ENCODE measurements around the gene RAB26. TPM values are rescaled to one million over a fixed set of nuclear protein-coding genes. Genes with fewer than 3 reads are reported as not detected.
"Not testable (repeated sequence)": the region's sequence is repeated elsewhere in the genome, so short reads cannot be mapped to it uniquely, and the experiment has no call there.

The RAB26 gene
- total RNA-seq, 1 donor from 2014 or later: not detected

DNA sequence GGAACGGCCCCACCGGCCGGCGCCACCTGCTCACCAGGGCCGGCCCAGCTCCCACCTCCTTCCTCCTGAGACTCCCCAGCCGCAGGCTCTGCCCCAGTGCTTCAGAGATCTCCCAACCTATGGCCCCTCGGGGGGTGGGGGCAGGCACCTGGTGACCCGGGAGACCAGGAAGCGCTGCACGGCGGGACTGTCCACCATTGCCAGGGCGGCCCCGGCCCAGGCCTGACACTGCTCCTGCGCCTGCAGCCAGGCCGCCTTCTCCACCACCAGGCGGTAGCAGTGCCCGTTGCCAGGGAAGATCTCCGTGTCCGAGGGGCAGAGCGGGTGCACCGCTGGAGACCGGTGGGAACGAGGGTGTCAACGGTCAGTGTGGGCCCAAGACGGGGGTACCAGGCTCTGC lies 31.1 kb upstream of the RAB26 start:
- intact Hi-C loops (cut with micrococcal nuclease): not testable (repeated sequence)

DNA sequence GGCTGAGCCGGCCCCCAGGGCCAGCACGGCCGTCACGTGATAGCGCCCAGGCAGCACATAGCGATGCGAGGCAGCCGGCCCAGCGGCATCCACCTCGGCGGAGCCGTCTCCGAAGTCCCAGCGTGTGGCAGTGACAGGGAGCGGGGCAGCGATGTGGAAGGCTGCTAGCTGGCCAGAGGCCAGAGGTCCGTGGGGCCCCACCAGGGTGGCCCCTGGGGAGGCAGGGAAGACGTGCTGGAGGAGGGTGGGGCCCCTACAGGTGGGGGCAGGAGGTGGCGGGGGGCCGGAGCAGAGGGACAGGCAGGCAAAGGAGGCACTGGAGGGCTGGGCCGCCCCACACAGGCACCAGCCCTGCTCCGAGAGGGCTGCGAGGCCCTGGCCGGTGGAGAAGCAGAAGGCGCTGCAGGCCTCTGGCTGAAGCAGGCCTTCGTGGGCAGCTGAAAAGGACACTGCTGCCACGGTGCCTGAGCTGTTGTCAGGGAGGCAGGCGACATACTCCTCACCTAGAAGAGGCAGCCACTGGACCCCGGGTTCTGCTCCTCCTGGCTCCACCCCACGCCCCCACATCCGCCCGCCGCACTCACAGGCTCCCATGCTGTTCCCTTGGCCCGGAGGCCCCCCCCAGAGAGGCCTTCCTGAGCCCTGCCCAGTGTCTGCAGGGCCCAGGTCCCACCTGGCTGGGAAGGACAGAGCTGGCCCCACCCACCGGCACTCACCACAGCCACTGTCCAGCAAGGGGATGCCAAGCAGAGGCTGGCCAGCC lies 30.3 kb upstream of the RAB26 start:
- intact Hi-C loops (cut with micrococcal nuclease): not testable (repeated sequence)

DNA sequence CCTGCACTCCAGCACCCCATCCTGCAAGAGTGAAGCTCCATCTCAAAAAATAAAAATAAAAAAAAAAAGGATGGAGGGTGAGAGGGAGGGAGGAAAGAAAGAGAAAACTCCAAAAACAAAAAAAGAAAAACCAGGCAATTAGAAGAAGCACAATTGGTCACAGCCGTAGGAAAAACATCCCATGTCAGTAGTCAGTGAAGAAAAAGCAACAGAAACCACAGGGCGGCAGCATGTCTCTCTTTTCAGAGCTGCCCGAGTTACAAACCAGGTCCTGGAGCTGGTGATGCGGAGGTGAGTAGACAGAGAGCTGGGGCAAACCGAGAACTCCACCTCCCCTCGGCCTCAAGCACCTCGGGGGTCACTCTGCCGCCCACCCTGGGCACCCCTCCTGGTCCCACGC lies 27.1 kb upstream of the RAB26 start:
- intact Hi-C loops (cut with micrococcal nuclease): not testable (repeated sequence)

DNA sequence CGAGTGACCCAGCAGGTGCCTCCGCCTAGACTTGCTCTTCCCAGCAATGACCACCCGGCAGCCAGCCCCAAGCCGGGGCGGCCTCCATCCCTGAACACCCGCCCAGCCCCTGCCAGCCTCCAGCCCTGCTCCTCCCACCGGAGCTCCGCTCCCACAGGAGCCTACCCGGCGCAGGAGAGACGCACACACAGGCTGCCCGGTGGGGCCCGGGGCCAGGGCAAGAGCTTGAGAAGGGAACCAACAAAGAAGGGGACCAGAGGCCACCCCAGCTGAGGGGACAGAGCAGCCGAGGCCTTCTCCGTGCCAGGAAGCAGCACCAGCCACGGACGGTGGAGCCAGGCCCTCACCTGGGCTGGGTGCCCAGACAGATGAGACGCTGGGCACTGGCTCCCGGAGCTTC lies 26.6 kb upstream of the RAB26 start:
- intact Hi-C loops (cut with micrococcal nuclease): no loop called here

DNA sequence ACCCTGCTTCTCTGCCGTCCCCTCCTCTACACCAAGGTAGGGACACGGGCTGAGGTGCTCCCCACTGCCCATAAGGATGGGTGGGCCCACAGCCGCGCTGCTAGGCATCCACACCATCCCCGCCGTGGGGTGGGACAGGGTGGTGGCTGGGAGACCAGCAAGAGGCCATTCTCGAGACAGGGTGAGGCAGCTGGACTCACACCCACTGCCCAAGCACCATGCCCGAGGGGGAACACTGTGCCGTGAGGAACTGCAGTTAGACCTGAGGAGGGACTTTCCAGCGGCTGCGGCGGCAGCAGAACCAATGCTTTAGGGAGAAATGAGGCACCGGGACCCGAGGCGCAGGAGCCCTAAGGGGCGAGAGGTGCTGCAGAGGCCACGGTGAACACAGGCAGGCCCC lies 26.0 kb upstream of the RAB26 start:
- intact Hi-C loops (cut with micrococcal nuclease): no loop called here

DNA sequence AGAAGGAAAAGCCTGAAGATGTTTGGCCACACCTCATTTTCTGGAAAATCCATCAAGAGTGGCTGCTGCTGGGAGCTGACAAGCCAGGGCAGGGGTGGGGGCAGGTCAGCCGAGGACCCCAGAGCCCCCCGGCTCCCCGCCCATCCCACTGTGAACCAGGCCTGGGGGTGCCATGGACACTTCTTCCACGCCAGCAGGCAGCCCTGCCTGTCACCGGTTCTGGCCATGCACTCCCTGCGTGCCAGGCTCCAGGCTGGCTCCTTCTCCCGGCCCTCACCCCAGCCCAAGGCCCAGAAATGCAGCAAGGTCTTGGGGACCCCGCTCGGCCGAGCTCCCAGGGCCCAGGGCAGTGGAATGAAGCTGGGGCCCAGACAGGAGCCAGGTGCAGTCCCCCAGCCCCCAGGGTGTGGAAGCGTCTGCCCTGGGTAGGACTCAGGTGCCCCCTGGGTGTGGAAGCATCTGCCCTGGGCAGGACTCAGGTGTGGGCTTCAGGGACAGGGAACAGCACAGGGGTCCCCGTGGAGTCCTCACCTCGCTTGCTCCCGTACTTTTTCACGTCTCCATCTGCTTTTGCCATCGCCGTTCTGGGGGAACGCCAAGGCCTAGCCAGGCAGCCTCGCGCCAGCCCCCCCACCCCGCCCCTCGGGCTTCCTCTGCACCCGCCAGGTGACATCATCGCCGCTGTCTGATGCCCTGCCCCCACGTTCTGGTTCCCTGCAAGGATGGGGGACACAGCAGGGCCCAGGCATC lies 25.3 kb upstream of the RAB26 start:
- intact Hi-C loops (cut with micrococcal nuclease): not testable (repeated sequence)

DNA sequence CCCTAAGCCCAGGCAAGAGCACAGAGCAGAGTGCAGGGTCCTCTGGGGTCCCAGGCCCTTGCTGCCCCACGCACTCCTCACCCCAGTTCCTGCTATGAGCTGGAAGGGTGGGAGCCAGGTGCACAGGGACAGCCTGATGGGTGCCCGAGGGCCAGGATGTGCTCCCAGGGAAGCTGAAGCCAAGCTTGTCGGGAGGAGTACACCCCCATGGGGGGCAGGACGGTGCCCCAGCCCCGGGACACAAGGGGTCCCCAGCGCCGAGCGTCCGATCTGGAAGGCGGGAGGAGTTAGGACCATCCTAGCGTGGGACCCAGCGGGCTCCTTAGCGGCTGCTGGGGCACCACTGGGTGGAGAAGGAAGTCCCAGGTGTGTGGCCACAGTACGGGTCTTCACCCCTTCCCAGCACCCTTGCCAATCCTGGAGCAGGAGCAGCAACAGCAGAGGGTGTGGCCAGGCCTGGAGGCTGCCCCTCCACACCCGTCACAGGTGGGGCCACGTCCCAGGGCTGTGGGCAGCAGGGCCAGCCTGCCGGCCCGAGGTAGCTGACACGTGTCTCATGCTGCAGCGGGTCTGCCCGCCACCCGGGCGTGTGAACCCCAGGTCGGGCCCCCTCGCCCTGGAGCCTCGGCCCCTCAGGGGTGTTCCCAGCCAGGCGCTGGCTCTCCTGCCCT lies 24.6 kb upstream of the RAB26 start:
- intact Hi-C loops (cut with micrococcal nuclease): not testable (repeated sequence)

DNA sequence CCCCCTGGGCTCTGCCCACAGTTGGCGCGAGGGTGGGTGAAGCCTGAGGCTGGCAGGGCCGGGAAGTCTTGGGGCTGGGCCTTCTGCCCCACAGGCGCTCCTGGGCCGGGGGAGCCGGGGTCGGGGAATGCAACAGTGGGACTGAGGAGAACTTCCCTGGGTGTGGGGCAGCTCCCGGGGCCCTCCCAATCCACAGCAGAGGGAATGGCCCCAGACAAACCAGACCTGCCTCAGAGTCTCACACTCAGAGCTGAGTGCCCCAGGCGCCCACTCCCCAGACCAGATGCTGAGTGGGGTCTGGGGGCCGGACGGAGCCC lies 24.1 kb upstream of the RAB26 start:
- intact Hi-C loops (cut with micrococcal nuclease): not testable (repeated sequence)

DNA sequence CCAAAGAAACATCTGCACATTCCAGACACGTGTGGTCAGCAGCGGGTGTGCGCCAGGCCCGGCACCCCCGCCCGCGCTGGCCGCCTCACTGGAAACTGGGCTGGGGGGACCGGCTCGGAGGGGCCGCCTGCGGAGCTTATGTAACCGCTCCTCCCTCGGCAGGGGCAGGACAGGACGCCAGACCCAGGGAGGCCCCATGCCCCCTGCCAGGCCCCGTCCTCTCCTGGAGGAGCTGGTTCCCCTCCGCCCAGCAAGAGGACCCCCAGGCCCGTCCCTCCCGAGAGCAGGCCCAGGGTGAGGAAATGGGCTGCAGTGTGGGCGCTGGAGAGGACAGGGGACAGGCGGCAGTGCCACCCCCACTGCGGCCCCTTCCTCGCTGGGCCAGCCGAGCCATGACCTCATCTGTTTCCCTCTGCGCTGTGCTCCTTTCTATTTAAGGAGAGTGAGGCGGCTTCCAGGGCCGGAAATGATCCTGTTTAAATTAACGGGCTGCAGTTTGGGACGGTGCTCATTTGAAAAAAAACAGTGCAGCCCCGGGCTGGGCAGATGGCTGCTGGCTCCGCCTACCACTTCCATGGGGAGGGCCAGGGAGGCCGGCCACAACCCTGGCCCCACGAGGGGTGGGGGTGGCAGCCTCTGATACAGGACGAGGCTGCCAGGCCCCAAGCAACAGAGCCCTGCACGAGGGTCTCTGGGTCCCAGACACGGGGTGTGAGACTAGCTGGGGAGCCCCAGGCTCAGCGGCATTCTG lies 23.6 kb upstream of the RAB26 start:
- intact Hi-C loops (cut with micrococcal nuclease): not testable (repeated sequence)

DNA sequence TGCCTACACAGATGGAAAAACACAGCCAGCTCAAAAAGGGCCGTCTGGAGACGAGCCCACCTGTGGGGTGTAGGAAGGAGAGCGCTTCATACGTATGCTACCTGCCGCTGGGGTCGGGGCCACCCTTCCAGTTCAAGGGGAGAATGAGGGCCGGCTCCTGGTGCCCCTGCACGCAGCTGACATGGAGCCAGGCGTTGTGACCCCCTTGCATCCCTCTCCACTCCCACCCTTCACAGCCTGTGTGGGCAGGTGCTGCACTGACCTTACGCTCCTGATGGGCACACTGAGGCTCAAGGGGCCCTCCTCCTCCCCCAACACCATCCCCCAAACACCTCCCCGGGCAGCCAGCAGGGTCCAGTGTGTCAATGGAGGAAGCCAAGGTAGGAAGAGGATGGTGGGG lies 22.8 kb upstream of the RAB26 start:
- intact Hi-C loops (cut with micrococcal nuclease): not testable (repeated sequence)

DNA sequence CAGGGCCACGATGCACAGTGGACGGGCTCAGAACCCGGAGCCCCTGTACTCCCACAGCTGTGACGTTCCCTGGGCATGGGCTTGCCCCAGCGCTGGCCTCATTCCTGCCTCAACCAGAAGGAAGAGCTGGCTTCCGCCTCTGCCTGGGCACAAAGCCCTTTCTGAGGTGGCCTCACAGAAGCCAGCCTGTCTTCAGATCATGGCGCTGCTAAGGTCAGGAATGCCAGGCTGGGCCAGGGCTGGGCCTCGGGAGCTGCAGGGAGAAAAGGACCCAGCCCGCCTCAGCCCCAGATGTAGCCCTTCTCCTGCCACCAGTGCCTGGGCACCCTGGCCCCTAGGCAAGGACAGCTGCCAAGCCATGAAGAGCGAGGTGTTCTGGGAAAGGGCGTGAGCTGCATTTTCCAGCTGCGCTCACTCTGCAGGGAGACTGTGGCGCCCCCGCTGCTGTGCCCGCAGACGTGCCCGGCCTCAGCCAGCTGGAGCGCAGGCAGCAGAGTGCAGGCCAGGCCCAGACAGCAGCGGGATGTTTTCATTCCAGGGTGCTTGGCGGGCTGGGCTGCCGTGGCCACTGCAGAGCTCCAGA lies 22.2 kb upstream of the RAB26 start:
- intact Hi-C loops (cut with micrococcal nuclease): not testable (repeated sequence)

DNA sequence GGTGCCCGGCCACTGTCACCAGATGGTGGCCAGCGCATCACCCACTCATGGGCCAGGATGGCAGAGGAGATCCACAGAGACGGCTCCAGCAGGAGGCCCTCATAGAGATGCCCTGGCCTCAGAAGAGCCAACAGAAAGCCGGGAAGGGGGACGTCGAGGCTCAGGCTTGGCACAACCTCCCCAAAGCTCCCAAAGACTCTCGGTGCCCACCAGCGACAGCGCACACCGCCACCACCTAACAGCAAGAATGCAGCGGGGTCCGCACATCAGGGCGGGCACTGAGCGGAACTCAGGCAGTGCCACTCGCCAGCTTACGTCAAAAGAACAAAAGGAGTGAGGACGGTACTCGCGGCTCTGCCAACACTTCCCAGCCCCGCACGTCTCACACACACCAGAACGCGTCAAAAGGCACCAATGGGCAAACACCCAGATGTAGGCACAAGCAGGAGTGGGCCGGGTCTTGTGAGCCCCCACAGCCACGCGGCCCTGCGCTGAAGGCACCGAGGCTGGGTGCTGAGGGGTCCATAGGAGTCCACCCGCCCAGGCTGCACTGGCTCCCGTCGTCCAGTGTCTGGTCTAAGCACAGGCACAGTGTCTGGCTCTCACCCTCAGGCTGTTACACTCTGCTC lies 21.4 kb upstream of the RAB26 start:
- intact Hi-C loops (cut with micrococcal nuclease): not testable (repeated sequence)

DNA sequence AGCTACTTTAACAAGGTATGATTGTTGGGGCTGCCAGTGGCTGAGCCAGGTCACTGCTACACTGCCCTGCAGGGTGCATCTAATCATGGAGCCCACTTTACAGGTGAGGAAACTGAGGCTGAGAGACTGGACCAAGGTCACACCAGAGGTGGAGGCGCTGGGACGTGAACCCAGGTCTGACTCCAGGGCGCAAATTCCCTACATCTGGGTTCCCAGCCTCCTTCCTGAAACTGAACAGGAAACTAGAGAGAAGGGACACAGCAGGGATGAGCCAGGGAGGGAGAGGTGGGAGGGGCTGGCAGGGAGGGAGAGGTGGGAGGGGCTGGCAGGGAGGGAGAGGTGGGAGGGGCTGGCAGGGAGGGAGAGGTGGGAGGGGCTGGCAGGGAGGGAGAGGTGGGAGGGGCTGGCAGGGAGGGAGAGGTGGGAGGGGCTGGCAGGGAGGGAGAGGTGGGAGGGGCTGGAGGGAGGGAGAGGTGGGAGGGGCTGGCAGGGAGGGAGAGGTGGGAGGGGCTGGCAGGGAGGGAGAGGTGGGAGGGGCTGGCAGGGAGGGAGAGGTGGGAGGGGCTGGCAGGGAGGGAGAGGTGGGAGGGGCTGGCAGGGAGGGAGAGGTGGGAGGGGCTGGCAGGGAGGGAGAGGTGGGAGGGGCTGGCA lies 20.7 kb upstream of the RAB26 start:
- intact Hi-C loops (cut with micrococcal nuclease): not testable (repeated sequence)

DNA sequence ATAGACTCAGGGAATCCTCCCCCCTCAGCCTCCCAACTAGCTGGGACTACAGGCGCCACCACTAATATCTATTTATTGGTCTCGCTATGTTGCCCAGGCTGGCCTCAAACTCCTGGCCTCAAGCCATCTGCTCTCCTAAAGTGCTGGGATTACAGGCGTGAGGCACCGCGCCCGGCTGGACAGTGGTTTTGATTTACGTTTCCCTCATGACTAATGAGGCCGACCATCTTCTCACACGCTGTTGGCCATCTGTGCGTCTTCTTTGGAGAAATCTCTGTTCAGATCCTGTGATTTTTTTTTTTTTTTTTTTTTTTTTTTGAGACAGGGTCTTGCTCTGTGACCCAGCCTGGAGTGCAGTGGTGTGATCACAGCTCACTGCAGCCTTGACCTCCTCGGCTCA lies 19.2 kb upstream of the RAB26 start:
- intact Hi-C loops (cut with micrococcal nuclease): not testable (repeated sequence)

DNA sequence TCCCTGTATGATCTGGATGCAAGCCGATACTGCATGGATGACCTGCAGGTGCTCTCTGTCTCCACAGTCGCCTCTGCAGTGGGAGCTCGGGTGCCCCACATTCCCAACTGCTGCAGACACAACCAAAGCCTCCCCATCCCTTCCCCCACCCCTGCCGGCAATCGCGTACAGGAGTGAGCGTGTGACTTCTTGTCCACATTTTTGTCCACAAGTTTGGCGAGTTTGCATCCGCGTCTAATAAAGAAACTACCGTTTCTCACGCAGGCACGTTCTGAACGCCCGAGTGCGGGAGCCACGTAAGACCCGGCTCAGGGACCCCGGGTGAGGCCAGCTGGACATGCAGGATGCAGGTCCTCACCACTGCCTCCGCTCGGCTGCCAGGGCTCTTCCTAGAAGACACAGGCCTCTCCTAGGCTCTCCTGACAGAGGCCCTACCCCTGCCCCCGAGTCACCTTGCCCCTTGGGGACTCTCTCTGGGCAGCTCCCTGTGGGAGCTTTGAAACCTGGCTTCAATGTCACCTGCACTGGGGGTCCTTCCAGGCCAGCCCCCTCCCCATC lies 18.5 kb upstream of the RAB26 start:
- intact Hi-C loops (cut with micrococcal nuclease): not testable (repeated sequence)

DNA sequence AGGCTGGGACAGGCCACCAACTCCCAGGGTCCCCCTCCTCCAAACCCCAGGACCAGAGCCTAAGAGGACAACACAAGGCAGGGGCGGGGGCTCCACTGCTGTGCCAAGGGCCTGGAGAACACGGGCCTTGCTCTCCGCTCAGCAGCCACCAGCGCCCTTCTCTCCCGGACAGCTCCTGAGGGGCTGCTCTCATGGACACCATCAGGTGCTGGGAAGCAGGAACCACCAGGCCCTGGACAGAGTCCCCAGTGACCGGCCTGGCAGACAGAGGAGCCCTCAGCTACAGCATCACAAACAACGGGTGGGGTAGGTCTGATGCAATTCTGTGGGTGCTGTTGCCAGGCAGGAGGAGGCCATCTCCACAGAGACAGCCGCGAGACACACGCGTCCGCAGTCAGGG lies 14.6 kb upstream of the RAB26 start:
- intact Hi-C loops (cut with micrococcal nuclease): not testable (repeated sequence)

DNA sequence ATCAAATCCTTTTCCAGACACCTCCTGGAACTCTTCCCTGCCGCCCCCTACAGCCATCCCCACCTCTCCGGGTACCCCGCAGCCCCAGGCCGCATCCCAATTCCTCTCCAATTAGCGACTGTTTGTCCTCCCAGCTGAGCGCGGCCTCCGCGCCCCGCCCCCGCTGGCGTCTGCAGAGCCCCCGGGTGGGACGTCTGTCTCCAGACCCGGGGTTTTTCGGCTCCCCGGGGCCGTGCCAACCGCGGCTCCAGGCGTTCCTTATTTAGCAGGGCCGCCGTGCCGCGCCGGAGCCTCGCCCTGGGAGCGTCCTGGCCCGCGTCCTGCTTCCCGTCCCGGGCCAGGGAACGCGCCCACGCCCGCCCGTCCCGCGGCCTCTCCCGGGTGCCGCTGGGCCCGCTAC lies 13.4 kb upstream of the RAB26 start:
- intact Hi-C loops (cut with micrococcal nuclease): not testable (repeated sequence)

DNA sequence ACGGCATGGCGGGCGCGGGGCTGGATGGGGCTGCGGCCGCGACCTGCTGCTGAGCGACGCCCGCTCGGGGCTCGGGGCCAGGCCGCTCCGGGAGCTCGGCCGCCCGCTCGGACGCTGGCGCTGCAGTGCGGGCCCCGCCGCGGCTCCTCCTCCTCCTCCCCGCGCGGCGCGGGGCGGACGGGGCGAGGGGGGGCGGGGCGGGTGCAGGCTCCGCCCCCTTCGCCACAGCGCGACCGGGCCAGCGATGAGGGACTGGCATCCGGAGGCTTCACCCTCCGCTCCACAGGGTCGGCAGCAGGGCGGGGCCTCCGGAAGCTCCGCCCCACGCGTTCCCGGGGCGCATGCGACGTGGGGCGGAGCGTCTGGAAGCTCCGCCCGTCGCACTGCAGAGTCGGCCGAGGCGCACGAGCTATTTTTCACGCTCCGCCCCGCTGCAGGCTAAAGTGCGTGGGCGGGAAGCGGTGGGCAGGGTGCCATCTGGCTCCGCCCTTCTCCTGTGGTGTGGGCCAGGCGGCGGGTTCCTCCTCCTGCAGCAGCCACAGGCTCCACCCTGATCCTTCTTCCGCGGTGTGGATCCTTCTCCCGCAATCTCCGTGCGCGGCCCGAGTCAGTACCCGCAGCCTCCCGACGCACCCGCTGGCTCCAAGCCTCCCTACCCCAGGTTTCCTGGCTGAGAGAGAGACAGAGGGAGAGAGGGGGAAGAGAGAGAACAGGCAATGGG lies 12.5 kb upstream of the RAB26 start, which contains the start of gene PKD1:
TSS of gene PKD1 (minus strand) at position 129 of the 721 bp plus-strand sequence. CDS start 209 bp downstream, outside the sequence.
- intact Hi-C loops (cut with micrococcal nuclease): loop anchor here (1.0 kb wide), 1 partner anchor 19 kb away; the partner anchor contains the start of gene TRAF7

Data from T-helper 2 cell treated with Interferon-gamma antibody and Interleukin-4, amounts not matched to agents 100 ng/mL and 5 ng/mL, for 36 hours (primary cell).